Ramos (cell line): ENCODE results near the gene PLEKHA7.

ENCODE experiments used
- in situ Hi-C: fragments of 300-500 bp; cut with MboI; formaldehyde crosslinking; loops from one replicate; pipeline ENCODE4 v1.14.3; 2022; ENCODE audit warnings: low sequenced_read_pairs; ENCODE audit not compliant: unreplicated experiment

The PLEKHA7 gene

GRCh38 chr11:16956538-16957153, 57.6 kb downstream of the PLEKHA7 start:
- in situ Hi-C loops = no loop called here

DNA sequence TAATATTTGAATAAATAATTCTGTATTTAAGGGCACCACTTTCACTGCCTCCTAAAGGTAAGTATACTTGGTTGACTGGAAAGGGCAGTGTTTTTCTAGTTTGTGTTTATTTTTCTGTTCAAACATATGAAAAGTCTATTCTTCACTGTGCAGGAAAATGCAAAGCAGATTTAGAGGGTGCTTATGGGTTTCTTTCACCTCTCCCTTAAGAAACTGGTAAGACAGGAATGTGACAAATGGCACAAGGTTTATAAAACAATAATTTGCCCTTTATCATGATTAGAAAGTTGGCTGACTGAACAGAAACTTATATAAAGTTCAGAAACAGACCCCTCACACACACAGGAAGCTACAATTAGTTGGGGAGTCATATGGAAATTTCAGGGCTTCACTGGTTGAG, 60.6 kb downstream of the PLEKHA7 start:
- in situ Hi-C loops = no loop called here

DNA sequence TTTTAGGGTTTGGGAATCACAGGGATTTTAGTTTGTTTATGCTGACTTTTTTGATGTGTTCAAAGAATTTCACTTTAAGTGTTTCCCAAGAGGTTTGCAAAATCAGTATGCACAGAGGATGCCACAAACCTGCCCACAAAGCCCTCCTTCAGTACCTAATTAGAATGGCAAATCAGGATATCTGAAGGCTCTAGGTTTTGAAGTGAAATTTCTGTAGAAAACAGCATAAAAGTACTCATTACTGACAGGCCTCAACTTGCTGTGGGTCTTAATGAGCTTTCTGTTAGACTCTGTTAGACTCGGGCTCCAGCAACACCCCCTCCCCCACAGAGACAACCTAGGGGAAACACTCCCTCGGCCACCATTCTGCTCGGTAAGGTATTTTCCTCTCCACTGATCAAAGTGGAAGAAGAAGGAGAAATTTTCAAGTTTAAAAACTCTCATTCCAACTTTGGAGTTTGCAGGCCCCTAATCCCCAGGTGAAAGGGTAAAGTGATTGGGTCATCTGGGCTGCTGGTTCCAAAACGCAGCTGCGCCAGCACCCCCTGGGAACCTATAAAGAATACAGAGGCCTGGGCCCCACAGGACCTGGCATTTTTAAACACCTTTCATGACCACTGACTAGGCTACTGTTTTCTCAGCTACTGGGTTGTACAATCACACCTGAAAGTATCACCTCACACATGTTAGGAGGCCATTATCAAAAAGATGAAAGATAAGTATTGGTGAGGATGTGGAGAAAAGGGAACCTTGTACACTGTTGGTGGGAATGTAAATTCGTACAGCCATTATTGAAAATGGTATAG, 67.5 kb downstream of the PLEKHA7 start:
- in situ Hi-C loops = no loop called here

- in situ Hi-C loops = no loop called here
Observed at GRCh38 chr11:16945671-16946469, 68.3 kb downstream of the PLEKHA7 start.

DNA sequence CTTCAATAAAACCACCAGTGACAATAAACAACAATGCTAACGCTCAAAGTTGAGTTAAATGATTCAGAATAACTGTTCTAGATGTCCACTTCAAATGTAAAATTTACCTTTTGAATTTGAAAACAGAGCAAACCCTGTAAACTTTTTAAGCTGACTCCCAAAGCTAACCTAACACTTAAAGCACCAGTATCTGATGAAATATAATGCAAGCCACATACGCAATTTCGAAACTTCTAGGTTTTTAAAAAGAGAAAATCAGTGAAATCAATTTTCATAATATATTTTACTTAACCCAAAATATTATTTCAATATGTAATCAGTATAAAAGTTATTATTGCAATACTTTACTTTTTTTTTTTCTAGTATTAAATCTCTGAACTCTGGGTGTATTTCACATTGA, 71.3 kb downstream of the PLEKHA7 start:
- in situ Hi-C loops = no loop called here

- in situ Hi-C loops = no loop called here
Observed at GRCh38 chr11:16942342-16942741, 71.9 kb downstream of the PLEKHA7 start.

DNA sequence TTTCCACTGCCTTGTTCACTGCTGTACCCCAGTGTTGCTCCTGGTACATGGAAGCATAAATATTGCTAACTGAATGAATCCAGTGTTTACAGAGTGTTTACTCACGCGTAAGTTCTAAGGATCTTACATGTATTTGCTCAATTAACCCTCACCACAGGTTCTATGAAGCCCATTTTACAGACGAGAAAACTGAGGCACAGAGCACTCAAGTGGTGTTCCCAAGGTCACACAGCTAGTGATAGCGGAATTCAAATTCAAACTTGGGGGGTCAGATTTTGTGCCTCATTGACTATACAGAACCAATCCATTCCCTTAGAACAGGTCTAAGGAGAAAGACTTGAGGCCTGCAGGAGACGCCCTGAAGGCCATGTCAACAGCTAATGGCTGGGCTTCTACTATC, 72.3 kb downstream of the PLEKHA7 start:
- in situ Hi-C loops = no loop called here

DNA sequence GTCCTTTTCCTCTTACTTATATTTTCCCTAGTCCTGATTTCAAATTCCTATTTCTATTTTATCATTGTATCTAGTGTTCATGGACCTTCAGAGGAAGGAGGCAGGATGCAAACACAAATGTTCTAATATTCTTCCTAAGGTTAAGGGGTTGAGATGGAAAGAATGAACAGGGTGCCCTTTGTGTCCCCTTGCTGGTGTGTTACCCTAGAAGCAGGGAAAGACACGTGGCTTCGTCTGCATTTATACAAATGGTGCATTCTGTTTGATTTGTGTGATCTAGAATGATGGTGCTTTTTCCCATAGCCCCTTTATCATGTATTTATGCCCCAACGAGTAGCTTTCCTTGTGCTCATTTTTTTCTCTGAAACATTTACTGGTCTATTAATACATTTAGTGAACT, 76.2 kb downstream of the PLEKHA7 start:
- in situ Hi-C loops = no loop called here

- in situ Hi-C loops = no loop called here
Observed at GRCh38 chr11:16936643-16937042, 77.6 kb downstream of the PLEKHA7 start.

DNA sequence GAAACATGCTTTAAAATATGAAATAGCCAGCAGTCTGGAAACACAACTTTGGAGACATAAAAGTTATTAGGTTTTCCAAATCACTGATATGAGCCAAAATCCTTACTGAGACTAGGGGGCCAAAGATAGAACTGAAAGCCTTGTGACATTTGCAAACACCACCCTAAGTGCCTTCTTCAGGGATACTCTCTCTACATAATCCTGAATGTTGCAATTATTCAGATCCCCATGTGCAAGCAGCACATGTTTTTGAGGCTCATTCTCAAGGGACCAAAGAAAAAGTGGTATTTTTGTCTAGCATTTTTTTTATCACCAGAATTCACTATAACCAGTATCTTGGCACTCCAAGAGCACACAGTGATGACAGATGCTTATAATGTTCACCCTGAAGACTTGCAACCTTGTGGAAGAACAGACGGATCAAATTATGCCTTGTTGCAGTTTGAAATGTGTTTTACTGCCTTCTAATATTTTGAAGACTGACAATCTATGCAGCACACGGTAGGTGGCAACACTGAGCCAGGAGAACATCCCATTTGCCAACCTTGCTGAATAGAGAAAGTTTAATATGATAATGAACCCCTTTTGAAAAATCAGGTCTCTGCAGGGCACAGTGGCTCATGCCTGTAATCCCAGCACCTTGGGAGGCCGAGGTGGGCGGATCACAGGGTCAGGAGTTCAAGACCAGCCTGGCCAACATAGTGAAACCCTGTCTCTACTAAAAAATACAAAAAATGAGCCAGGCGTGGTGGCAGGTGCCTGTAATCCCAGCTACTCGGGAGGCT, 78.5 kb downstream of the PLEKHA7 start:
- in situ Hi-C loops = no loop called here

- in situ Hi-C loops = no loop called here
Observed at GRCh38 chr11:16933756-16934603, 80.2 kb downstream of the PLEKHA7 start.

DNA sequence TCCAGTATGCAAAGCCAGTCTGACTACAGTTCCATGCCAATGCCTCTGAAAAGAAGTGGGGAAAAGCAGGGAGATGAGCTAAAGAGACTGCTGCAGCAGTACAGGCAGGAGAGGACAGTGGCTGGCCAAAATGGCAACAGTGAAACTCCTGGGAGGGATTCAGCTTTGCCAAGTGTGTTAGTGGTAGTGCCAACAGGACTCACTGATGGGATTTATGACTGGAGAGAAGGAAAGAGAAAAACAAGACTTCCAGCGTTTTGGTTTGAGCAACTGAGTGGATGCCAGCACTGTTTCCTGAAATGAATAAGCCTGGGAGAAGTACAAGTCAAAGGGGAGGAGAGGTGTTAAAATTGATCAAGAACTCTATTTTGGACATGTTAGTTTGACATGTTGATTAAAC, 80.9 kb downstream of the PLEKHA7 start:
- in situ Hi-C loops = no loop called here

GRCh38 chr11:16928044-16928443, 86.2 kb downstream of the PLEKHA7 start:
- in situ Hi-C loops = no loop called here

DNA sequence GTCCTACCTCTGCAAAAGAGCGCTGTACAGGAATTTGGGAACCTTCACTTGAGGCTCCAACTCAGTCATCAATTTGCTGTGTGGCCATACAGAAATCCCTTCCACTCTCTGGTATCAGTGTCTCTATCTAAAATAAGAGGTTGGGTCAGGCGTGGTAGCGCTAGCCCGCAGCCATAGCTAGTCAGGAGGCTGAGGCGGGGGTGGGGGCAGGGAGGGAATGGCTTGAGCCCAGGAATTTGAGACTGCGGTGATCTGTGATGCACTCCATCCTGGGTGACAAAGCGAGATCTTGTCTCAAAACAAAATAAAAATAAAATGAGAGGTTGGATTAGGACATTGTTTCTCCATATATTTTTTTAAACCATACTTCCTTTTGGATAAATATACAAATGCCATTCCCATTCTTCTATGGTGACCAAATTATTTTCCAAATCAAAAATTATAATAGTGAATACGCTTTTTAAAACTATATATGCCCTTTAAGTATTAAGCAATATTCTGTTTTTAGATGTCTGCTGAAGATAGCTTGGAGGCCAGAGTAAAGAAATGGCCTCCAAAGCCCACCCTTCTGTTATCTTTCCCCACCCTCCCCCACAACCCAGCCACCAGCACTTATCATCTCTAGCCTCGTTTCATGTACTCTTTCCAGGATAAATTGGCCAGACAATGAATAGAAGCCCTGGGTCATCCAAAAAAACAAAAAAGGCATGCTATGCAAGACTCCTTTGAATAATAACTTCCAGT, 87.2 kb downstream of the PLEKHA7 start:
- in situ Hi-C loops = no loop called here

- in situ Hi-C loops = no loop called here
Observed at GRCh38 chr11:16925561-16926065, 88.6 kb downstream of the PLEKHA7 start.

DNA sequence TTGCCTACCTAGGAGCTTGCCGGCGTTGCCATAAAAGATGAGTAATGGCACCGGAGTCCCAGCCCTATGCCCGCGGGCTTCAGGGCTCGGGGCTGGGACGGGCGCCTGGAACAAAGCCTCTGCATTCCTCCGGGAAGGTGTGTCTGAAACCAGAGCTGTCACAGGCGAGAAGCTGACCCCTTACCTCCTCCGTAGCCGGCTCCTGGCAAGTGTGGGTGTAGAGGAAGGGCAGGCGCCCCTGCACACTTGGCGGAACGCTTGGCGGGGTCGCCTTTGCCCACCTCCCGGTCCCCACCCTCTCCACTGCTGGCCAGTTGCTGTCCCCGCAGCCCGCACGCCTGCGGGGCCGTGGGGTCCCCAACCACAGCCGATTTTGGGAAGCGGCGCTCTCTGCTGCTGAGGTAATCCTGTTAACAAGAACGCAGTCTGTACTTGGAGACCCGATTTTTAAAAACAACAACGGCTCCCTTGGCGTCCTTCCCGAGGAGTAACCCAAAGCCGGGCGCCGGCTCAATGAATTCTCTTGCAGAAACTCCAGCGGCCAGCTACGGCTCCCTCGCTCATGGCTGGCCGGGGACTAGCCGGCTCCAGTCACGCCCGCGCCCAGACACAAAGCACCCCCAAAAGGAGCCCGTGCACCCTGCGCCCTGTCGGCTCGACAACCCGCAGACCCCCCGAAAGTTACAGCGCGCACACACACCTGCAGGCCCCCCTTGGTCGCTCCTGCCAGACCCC, 89.2 kb downstream of the PLEKHA7 start:
- in situ Hi-C loops = no loop called here

DNA sequence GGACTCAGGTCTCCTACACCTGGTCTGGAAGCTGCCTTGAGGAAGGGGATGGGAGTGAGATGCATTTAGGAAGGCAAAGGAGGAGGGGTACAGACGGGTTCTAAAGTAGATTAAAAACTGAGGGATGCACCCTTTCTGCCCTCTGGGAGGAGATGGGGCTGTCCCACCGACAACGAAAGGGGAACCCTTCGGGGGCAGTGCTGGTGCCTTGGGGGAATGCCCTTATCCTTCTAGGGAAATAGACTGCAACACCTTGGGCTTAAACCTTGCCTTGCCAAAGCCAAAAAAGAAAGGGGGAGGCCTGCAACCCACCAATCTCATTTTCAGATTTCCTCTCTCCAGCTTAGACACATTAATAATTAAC, 89.8 kb downstream of the PLEKHA7 start:
- in situ Hi-C loops = no loop called here

GRCh38 chr11:16923987-16924386, 90.2 kb downstream of the PLEKHA7 start:
- in situ Hi-C loops = no loop called here
